ENCODE measurements around the gene DMAP1. TPM values are rescaled to one million over a fixed set of nuclear protein-coding genes. Genes with fewer than 3 reads are reported as not detected.

DMAP1 gene
- polyA plus RNA-seq, 1 donor (not counting 4 experiments of a cell fraction or from before 2014, with no cell fraction given) = 27.2 TPM

- DNase-seq (ENCODE audit: low read depth, low spot score) (no peak), FAIRE-seq (no peak)
- Histone ChIP-seq H2AFZ (ENCODE audit: control insufficient read depth, low read length) (no peak overlapping the region), H3K4me3 (ENCODE audit: control insufficient read depth in 2 of 3, extremely low read depth in 1 of 3, insufficient read depth in 2 of 3, low read depth in 1 of 3, low read length in 3 of 3) (no peak overlapping the region), H3K9ac (ENCODE audit: control insufficient read depth, extremely low read depth, insufficient read depth, low read length) (no peak overlapping the region), H3K27ac (ENCODE audit: control insufficient read depth, insufficient read depth, low read length) (no peak overlapping the region), H4K20me1 (ENCODE audit: control insufficient read depth, extremely low read depth, insufficient read depth, low read length) (no peaks in the 10 kb centered on the region), H3K79me2 (ENCODE audit: control insufficient read depth, insufficient read depth, low read length) (no peaks in the 10 kb centered on the region), H3K4me1 (ENCODE audit: control insufficient read depth, extremely low read depth, insufficient read depth, low read length) (peaks cover 17% of the 10 kb centered on the region), H3K36me3 (ENCODE audit: control insufficient read depth in 2 of 2, extremely low read depth in 1 of 2, insufficient read depth in 2 of 2, low read length in 2 of 2) (no peaks in the 10 kb centered on the region), H3K4me2 (ENCODE audit: control insufficient read depth, extremely low read depth, insufficient read depth, low read depth, low read length) (no peak overlapping the region), H3K9me3 (ENCODE audit: control insufficient read depth, low read depth, low read length) (no peaks in the 10 kb centered on the region), H3K27me3 (ENCODE audit: control insufficient read depth, extremely low read depth, insufficient read depth, low read length) (no peaks in the 10 kb centered on the region), H3K9me1 (ENCODE audit: control insufficient read depth, extremely low read depth, insufficient read depth, low read length) (no peaks in the 10 kb centered on the region)
- dilution Hi-C loops (cut with MboI; ENCODE audit: extremely low pct_ligation_motif_present, low sequenced_read_pairs) = no loop called here
- no peak for TF ChIP-seq CTCF (optimal IDR thresholded peaks at IDR 0.05 in 1 of 3, IDR thresholded peaks at IDR 0.05 in 1 of 3, conservative IDR thresholded peaks at IDR 0.05 in 1 of 3; ENCODE audit: extremely low read depth in 1 of 3, insufficient read depth in 2 of 3, low read length in 3 of 3)
- no peak for TF ChIP-seq EZH2 (IDR thresholded peaks at IDR 0.05; ENCODE audit: low read length)
These were observed 49.7 kb downstream of the DMAP1 start for GRCh38 chr1:44262816-44263567.

- Histone ChIP-seq H3K4me3 (ENCODE audit: control insufficient read depth in 2 of 3, extremely low read depth in 1 of 3, insufficient read depth in 2 of 3, low read depth in 1 of 3, low read length in 3 of 3) (no peak overlapping the region), H2AFZ (ENCODE audit: control insufficient read depth, low read length) (no peak overlapping the region), H3K9me3 (ENCODE audit: control insufficient read depth, low read depth, low read length) (no peaks in the 10 kb centered on the region), H3K79me2 (ENCODE audit: control insufficient read depth, insufficient read depth, low read length) (no peaks in the 10 kb centered on the region), H3K27me3 (ENCODE audit: control insufficient read depth, extremely low read depth, insufficient read depth, low read length) (no peaks in the 10 kb centered on the region), H4K20me1 (ENCODE audit: control insufficient read depth, extremely low read depth, insufficient read depth, low read length) (no peaks in the 10 kb centered on the region), H3K36me3 (ENCODE audit: control insufficient read depth in 2 of 2, extremely low read depth in 1 of 2, insufficient read depth in 2 of 2, low read length in 2 of 2) (no peaks in the 10 kb centered on the region), H3K4me2 (ENCODE audit: control insufficient read depth, extremely low read depth, insufficient read depth, low read depth, low read length) (no peak overlapping the region), H3K9me1 (ENCODE audit: control insufficient read depth, extremely low read depth, insufficient read depth, low read length) (no peaks in the 10 kb centered on the region), H3K4me1 (ENCODE audit: control insufficient read depth, extremely low read depth, insufficient read depth, low read length) (peaks cover 17% of the 10 kb centered on the region), H3K9ac (ENCODE audit: control insufficient read depth, extremely low read depth, insufficient read depth, low read length) (no peak overlapping the region), H3K27ac (ENCODE audit: control insufficient read depth, insufficient read depth, low read length) (no peak overlapping the region)
- FAIRE-seq (no peak), DNase-seq (ENCODE audit: low read depth, low spot score) (no peak)
- TF ChIP-seq EZH2 (IDR thresholded peaks at IDR 0.05; ENCODE audit: low read length) = no peak
- dilution Hi-C loops (cut with MboI; ENCODE audit: extremely low pct_ligation_motif_present, low sequenced_read_pairs) = no loop called here
These were observed 50.5 kb downstream of the DMAP1 start for GRCh38 chr1:44263568-44264450.
